CD4-positive, alpha-beta T cell treated with Interleukin-10 for 1 hour (primary cell): ENCODE results near the gene SLC22A15.
"Not testable (repeated sequence)": the region's sequence is repeated elsewhere in the genome, so short reads cannot be mapped to it uniquely, and the experiment has no call there.

Source experiments
- DNase-seq: peaks from one replicate; pipeline ENCODE4 v3.0.0-alpha.2; 2020

The SLC22A15 gene

GRCh38 chr1:116044071-116044470 is 67.8 kb downstream of the SLC22A15 start:
- no peak for DNase-seq

DNA sequence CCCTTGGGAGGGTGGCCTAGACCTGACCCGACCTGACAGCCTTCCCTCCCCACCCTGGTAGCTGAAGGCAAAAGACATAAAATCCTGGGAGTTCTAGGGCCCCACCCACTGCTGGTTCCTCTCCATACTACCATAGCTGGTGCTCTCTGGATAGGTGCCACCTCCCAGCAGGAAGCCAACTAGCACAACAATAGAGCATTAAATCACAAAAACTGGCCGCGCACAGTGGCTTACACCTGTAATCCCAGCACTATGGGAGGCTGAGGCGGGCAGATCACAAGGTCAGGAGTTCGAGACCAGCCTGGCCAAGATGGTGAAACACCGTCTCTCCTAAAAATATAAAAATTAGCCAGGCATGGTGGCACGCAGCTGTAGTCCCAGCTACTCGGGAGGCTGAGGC is 70.6 kb downstream of the SLC22A15 start:
- DNase-seq = not testable (repeated sequence)

DNA sequence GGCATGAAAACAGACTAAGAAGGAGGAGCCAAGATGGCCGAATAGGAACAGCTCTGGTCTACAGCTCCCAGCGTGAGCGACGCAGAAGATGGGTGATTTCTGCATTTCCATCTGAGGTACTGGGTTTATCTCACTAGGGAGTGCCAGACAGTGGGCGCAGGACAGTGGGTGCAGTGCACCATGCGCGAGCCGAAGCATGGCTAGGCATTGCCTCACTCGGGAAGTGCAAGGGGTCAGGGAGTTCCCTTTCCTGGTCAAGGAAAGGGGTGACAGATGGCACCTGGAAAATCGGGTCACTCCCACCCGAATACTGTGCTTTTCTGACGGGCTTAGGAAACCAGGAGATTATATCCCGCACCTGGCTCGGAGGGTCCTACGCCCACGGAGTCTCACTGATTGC is 75.6 kb downstream of the SLC22A15 start:
- not testable (repeated sequence) for DNase-seq

- DNase-seq = no peak
Measured at GRCh38 chr1:116062201-116062600, 85.9 kb downstream of the SLC22A15 start.

DNA sequence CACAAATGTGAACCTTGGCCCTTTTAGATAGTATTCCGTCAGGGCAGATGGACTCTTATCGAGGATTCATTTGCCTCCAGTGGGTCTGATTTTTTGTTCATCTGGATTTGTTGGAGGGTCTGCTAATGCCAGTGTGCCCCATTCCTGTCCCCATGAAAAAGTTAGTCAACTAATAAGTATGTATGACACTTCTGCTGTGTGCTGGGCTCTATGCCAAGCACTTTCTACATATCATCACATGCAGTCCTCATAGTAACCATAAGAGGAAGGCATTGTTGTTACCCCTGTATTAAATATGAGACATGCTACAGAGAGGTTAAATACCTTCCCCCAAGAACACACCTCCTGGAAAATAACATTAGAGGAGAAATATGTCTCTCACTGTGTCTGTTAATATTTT is 88.3 kb downstream of the SLC22A15 start:
- DNase-seq = no peak

GRCh38 chr1:116066868-116067565 is 90.7 kb downstream of the SLC22A15 start:
- DNase-seq = no peak

- no peak for DNase-seq
Measured at GRCh38 chr1:116067566-116067890, 91.2 kb downstream of the SLC22A15 start.

- DNase-seq = no peak
Measured at GRCh38 chr1:116075575-116075974, 99.3 kb downstream of the SLC22A15 start.

DNA sequence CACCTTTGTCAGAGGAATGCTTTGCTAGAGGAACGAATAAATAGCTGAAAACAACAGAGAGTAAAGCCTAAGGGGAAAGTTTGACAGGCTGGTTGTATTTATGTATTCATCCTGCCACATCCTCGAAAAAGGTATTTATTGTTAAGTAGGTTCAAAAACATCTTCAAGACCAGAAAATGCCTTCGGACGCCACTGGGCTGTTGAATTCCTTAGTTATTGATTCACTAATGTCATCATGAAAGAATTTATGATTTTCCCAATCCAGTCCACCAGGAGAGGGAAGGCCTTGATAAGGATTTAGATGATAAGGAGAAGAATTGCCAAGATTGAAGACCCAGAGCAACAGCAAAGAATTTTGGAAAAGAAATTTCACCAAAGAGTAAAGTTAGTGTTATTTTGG is 99.7 kb downstream of the SLC22A15 start:
- DNase-seq = no peak

GRCh38 chr1:116076831-116077230 is 100.5 kb downstream of the SLC22A15 start:
- DNase-seq = no peak

- no peak for DNase-seq
Measured at GRCh38 chr1:116078699-116079223, 102.4 kb downstream of the SLC22A15 start.

GRCh38 chr1:116087628-116088027 is 111.3 kb downstream of the SLC22A15 start:
- DNase-seq = no peak

GRCh38 chr1:116089870-116090269 is 113.6 kb downstream of the SLC22A15 start:
- DNase-seq = no peak

GRCh38 chr1:116091083-116091482 is 114.8 kb downstream of the SLC22A15 start:
- DNase-seq = no peak

DNA sequence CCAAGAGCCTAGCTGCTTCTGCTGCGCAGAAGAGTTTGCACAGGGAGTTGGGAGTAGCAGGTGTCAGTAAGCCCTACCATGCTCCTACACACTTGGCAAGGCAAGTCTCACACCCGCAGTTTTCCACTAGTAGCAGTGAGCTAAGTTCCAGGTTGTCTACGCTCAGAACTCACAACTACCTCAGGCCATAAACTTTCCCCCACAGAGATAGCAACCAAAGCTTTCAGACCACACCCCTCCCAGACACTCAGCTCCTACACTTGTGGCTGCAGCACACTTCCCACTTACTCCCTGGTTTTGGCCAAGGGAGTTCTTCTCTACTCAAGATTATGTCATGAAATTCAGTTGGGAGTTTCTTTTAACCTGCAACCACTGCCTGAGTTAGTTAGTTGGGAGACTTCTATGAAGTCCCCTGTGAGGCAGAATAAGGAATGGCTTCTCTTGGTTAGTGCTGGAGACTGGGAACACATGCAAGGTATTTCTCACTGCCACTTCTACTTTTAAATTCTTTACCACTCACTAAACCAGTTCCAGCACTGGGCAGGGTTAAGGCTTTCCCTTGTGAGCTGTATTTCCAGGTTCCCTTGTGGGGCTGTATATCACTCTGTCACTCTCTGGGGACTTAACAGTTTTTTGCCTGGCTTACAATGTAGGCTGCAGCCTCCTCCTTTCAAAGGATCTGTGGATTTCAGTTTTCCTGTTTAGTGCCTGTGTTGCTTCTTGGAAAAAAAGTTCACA is 116.6 kb downstream of the SLC22A15 start:
- DNase-seq = no peak

DNA sequence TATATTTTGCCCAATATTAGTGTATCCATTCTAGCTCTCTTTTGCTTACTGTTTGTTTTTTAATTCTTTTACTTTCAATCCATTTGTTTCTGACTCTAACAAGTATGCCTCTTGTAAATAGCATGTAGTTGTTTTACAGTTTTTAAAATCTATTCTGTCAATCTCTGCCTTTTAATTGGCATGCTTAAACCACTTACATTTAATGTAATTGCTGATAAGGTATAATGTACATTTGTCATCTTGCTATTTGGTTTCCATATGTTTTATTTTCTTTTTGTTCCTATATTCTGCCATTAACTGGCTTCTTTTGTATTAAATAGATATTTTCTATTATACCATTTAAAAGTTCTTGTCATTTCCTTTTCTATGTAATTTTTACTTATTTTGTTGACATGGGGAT is 118.7 kb downstream of the SLC22A15 start:
- DNase-seq = no peak

GRCh38 chr1:116096013-116096618 is 119.8 kb downstream of the SLC22A15 start:
- no peak for DNase-seq

DNA sequence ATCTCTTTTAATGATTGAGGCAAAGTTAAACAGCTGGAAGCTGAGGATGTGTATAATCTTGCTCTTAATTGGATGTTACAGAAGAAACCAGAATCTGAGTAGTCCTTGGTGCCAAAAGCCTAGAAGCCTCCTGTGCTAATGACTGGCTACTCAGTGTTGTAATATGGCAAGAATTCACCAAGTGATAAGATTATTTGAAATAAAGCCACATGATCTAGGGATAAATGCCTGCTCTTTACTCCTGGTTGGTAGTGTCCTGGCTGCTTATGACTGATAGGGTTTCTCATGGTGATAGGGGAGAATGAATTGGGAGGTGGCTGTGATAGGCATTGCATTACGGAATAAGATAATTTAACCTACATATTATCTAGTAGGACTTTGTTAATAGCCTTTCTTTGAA is 121.3 kb downstream of the SLC22A15 start:
- no peak for DNase-seq

DNA sequence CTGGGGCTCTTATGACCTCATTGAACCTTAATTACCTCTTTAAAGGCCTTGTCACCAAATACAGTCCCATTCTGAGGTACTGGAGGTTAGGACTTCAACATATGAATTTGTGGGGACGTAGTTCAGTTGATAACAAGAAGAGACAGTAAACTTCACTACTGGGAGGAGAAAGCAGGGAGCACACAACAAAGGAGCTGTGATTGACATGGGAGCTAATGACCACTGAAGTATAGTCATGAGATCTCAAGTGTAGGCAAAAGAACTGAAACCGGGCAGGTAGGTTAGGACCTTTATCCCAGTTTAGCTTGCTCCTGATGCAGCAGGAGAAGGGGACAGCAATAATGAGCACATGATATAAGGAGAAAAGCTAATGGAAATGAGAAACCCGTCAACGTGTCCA is 123.1 kb downstream of the SLC22A15 start:
- no peak for DNase-seq

DNA sequence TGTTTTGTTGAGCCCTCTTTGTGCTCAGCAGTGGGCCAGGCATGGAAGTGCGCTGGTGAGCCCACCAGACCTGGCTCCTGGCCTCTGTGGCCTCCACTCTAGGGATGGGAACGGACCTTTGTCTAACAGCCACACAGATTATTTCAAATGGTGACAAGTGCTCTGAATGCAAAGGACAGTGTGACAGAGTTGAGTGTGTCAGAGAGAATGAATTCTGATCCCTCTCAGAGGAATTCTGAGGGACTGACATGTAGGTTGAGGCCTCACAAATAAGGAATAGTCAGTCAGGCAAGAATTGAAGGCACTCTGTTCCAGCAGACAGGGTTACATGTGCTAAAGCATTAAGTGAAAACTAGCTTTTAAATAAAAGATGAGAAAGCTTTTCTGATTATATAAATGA is 123.6 kb downstream of the SLC22A15 start:
- DNase-seq = no peak

GRCh38 chr1:116104667-116105066 is 128.4 kb downstream of the SLC22A15 start:
- no peak for DNase-seq

- DNase-seq = no peak
Measured at GRCh38 chr1:116105996-116106395, 129.7 kb downstream of the SLC22A15 start.

DNA sequence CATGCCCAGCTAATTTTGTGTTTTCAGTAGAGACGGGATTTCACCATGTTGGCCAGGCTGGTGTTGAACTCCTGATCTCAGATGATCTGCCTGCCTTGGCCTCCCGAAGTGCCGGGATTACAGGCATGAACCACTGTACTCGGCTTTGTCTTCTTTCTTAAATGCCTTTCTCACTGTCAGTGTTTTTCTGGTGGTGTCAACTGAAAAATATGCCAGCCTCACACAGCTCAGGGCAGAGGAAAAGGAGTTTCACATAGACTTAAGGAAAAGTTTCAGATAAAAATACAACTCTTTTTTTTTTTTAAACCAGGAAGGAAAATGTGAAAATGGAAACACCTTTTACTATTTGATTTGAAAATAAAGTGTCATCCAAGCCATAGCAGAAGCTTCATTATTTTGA is 130.3 kb downstream of the SLC22A15 start:
- DNase-seq = no peak

GRCh38 chr1:116107371-116107770 is 131.1 kb downstream of the SLC22A15 start:
- no peak for DNase-seq
